ENCODE data around the gene ARHGAP6.

Gene ARHGAP6

GRCh38 chrX:11187001-11187400, 478.7 kb downstream of the ARHGAP6 start:
- no peak for DNase-seq (ENCODE audit: low spot score)
- Mint-ChIP-seq H3K27ac (no peak overlapping the region), H3K4me3 (no peak overlapping the region), H3K9me3 (no peaks in the 10 kb centered on the region), H3K36me3 (ENCODE audit: low read depth) (no peaks in the 10 kb centered on the region), H3K4me1 (ENCODE audit: low read depth) (no peaks in the 10 kb centered on the region), H3K27me3 (ENCODE audit: low read depth) (no peaks in the 10 kb centered on the region)

- H3K4me1 Mint-ChIP-seq (ENCODE audit: low read depth) = no peaks in the 10 kb centered on the region
- no peaks in the 10 kb centered on the region for H3K9me3 Mint-ChIP-seq
- no peak for DNase-seq (ENCODE audit: low spot score)
- H3K27me3 Mint-ChIP-seq (ENCODE audit: low read depth) = no peaks in the 10 kb centered on the region
- no peak overlapping the region for H3K4me3 Mint-ChIP-seq
- H3K36me3 Mint-ChIP-seq (ENCODE audit: low read depth) = no peaks in the 10 kb centered on the region
- no peak overlapping the region for H3K27ac Mint-ChIP-seq
Measured at GRCh38 chrX:11185861-11186260, 479.9 kb downstream of the ARHGAP6 start.

DNA sequence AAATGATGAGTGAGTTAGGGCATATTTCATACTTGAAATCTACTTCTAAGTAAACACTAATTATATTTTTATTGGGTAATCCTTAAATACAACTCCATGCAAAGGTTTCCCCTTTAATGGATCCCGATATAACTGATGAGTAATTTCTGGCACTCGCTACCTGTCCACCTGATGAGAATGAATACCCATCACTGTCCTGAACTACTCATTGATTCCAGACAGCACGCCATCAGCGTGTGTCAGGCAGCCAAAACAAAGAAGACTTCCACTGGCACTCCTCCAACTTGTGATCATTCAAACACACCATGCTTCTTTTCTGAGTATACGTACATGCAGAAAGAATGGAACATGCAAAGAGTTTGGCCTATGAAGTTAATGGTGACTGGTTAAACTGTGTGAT, 485.1 kb downstream of the ARHGAP6 start:
- Mint-ChIP-seq H3K4me3 (no peak overlapping the region), H3K36me3 (ENCODE audit: low read depth) (no peaks in the 10 kb centered on the region), H3K27me3 (ENCODE audit: low read depth) (no peaks in the 10 kb centered on the region), H3K4me1 (ENCODE audit: low read depth) (no peaks in the 10 kb centered on the region), H3K27ac (no peak overlapping the region), H3K9me3 (no peaks in the 10 kb centered on the region)
- DNase-seq (ENCODE audit: low spot score) = no peak

DNA sequence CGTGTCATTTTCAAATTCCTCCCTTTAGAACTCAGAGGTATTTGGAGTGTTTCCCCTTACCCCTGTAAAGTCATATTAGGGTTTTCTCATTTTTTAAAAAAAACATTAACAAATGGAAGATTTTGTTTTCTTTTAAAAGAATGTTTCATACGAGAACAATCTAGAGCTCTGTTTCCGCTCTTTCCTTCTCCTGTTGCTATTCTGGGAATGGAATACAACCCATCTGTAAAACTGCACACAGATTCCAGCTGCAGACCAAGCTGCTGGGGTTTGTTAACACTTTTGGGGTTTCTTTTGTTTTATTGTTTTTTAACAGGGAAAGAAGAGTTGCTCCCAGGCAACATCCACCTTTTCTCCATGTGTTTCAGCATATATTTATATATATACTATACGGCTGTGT, 493.3 kb downstream of the ARHGAP6 start:
- H3K27me3 Mint-ChIP-seq (ENCODE audit: low read depth) = no peaks in the 10 kb centered on the region
- H3K36me3 Mint-ChIP-seq (ENCODE audit: low read depth) = no peaks in the 10 kb centered on the region
- DNase-seq (ENCODE audit: low spot score) = no peak
- no peak overlapping the region for H3K27ac Mint-ChIP-seq
- no peaks in the 10 kb centered on the region for H3K9me3 Mint-ChIP-seq
- no peak overlapping the region for H3K4me3 Mint-ChIP-seq
- no peaks in the 10 kb centered on the region for H3K4me1 Mint-ChIP-seq (ENCODE audit: low read depth)

DNA sequence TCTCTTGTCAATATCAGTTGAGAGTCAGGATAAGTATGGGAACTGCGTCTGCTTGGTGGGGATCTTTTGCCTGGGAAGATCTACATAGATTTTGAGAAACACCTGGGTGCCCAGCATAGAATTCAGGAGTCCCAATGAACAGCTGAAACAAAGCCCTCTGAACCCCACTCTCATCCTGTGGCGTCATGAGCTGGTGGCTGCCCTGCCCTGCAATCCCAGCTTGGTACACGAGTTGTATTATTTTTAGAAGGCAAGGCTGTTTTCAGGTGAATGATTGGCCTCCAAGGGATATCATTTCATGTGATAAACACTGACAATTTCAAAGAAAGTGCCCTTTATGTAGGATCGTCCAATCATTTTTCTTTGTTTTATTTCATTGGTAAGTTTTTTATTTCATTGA, 493.8 kb downstream of the ARHGAP6 start:
- Mint-ChIP-seq H3K9me3 (no peaks in the 10 kb centered on the region), H3K4me1 (ENCODE audit: low read depth) (no peaks in the 10 kb centered on the region), H3K36me3 (ENCODE audit: low read depth) (no peaks in the 10 kb centered on the region)

DNA sequence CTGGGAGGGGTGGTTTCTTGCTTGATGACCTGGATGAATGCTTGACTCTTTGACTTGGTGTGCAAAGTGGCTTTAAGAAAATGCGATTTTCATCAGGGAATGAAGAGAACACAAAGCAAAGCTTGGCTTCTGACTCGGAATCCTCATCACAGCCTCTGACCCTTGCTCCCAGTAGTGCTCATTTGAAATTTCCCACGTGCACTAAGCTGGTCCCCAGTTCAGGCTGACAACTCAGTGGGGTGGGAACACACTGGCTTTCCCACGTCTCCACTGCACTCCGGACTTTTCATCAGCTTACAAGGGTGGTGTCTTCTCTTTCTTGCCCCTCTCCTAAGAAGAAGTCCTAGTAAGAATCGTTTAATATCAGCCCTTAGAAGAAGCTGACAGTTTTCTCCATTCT, 501.3 kb downstream of the ARHGAP6 start:
- no peaks in the 10 kb centered on the region for H3K27me3 Mint-ChIP-seq (ENCODE audit: low read depth)
- H3K4me1 Mint-ChIP-seq (ENCODE audit: low read depth) = no peaks in the 10 kb centered on the region
- DNase-seq (ENCODE audit: low spot score) = no peak
- H3K27ac Mint-ChIP-seq = no peak overlapping the region
- H3K36me3 Mint-ChIP-seq (ENCODE audit: low read depth) = no peaks in the 10 kb centered on the region
- no peak overlapping the region for H3K4me3 Mint-ChIP-seq
- H3K9me3 Mint-ChIP-seq = no peaks in the 10 kb centered on the region

More for the DNA sequence above, 493.8 kb downstream of the ARHGAP6 start:
- DNase-seq (ENCODE audit: low spot score) = no peak
- H3K27me3 Mint-ChIP-seq (ENCODE audit: low read depth) = no peaks in the 10 kb centered on the region
- no peak overlapping the region for H3K27ac Mint-ChIP-seq
- H3K4me3 Mint-ChIP-seq = no peak overlapping the region

- H3K9me3 Mint-ChIP-seq = no peaks in the 10 kb centered on the region
- no peaks in the 10 kb centered on the region for H3K36me3 Mint-ChIP-seq (ENCODE audit: low read depth)
- no peak overlapping the region for H3K27ac Mint-ChIP-seq
- no peaks in the 10 kb centered on the region for H3K4me1 Mint-ChIP-seq (ENCODE audit: low read depth)
- no peak overlapping the region for H3K4me3 Mint-ChIP-seq
- no peaks in the 10 kb centered on the region for H3K27me3 Mint-ChIP-seq (ENCODE audit: low read depth)
- no peak for DNase-seq (ENCODE audit: low spot score)
Measured at GRCh38 chrX:11159149-11159548, 506.6 kb downstream of the ARHGAP6 start.

- no peaks in the 10 kb centered on the region for H3K4me1 Mint-ChIP-seq (ENCODE audit: low read depth)
- H3K27me3 Mint-ChIP-seq (ENCODE audit: low read depth) = no peaks in the 10 kb centered on the region
- no peak for DNase-seq (ENCODE audit: low spot score)
- no peak overlapping the region for H3K27ac Mint-ChIP-seq
- no peak overlapping the region for H3K4me3 Mint-ChIP-seq
- no peaks in the 10 kb centered on the region for H3K36me3 Mint-ChIP-seq (ENCODE audit: low read depth)
- no peaks in the 10 kb centered on the region for H3K9me3 Mint-ChIP-seq
Measured at GRCh38 chrX:11151799-11152559, 513.7 kb downstream of the ARHGAP6 start.

DNA sequence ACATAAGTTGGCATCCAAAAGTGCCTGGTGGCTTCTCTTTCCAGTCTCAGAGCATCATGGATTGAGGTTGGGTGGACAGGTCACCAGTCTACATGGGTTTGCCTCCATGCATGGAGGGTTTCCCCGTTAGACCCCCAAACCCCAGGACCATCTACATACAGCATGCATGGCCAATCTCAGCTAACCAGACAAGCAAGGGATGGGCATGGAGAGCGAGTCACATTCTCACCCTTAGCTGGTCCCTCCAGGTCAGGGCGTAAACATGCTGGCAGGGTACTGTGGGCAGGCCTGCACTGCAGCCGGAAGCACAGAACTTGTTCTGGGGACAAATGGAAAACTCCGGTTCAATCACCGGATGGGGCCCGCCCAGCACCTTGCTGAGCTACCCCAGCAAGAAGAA, 517.3 kb downstream of the ARHGAP6 start:
- H3K4me1 Mint-ChIP-seq (ENCODE audit: low read depth) = peaks cover 3% of the 10 kb centered on the region
- no peaks in the 10 kb centered on the region for H3K36me3 Mint-ChIP-seq (ENCODE audit: low read depth)
- H3K27ac Mint-ChIP-seq = no peak overlapping the region
- DNase-seq (ENCODE audit: low spot score) = no peak
- H3K4me3 Mint-ChIP-seq = no peak overlapping the region
- peaks cover 2% of the 10 kb centered on the region for H3K27me3 Mint-ChIP-seq (ENCODE audit: low read depth)
- H3K9me3 Mint-ChIP-seq = no peaks in the 10 kb centered on the region

- Mint-ChIP-seq H3K27me3 (ENCODE audit: low read depth) (peaks cover 2% of the 10 kb centered on the region), H3K4me3 (no peak overlapping the region), H3K9me3 (no peaks in the 10 kb centered on the region), H3K36me3 (ENCODE audit: low read depth) (no peaks in the 10 kb centered on the region), H3K27ac (no peak overlapping the region), H3K4me1 (ENCODE audit: low read depth) (peaks cover 3% of the 10 kb centered on the region)
- no peak for DNase-seq (ENCODE audit: low spot score)
Measured at GRCh38 chrX:11146411-11146810, 519.3 kb downstream of the ARHGAP6 start.

GRCh38 chrX:11143931-11144678, 521.6 kb downstream of the ARHGAP6 start:
- H3K27ac Mint-ChIP-seq = no peak overlapping the region
- peak; percentile 41 for DNase-seq (ENCODE audit: low spot score)
- peaks cover 4% of the 10 kb centered on the region for H3K27me3 Mint-ChIP-seq (ENCODE audit: low read depth)
- H3K9me3 Mint-ChIP-seq = no peaks in the 10 kb centered on the region
- no peaks in the 10 kb centered on the region for H3K36me3 Mint-ChIP-seq (ENCODE audit: low read depth)
- peak overlapping the region; percentile 43 for H3K4me3 Mint-ChIP-seq
- H3K4me1 Mint-ChIP-seq (ENCODE audit: low read depth) = peaks cover 3% of the 10 kb centered on the region

DNA sequence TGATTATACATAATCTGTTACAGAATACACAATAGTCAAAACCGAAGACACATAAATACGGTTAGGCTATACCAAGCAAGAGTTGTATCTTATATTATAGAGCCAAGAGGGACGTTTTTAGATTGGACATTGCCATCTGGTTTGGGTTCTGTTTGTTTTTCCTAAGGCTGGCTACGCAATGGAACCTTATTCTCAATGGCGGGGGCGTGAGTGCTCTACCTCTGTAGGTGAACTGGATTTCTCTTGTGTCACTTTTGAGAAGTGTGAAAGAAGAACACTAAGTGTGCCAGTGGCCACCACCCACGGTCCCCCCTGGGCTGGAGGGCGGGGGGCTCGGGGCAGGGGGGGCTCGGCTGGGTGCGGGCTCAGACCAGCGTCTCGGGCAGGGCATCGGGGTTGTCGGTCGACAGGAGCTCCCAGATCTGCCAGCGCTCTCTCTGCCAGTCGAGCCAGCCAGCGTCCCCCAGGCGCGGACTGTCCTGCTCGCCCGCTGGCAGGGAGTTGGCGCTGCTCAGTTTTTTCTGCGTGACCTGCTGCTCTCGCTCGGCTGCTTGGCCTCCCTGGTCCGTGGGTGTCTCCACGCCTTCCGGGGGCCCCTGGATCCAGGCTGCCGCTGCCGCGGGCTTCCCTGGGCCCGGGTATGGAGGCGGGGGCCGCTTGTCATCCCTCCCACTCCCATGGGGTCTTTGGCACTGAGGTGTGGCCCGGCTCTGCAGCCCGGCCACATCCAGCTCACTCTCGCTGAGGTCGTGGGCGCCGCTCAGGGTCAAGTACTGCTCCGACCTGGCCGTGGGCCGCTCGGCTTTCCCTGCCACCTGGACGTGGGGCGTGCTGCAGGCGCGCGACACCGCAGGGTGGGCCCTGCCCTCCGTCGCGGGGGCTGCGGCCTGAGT, 527.0 kb downstream of the ARHGAP6 start:
- no peak for DNase-seq (ENCODE audit: low spot score)
- no peaks in the 10 kb centered on the region for H3K4me1 Mint-ChIP-seq (ENCODE audit: low read depth)
- H3K9me3 Mint-ChIP-seq = no peaks in the 10 kb centered on the region
- no peak overlapping the region for H3K27ac Mint-ChIP-seq
- no peaks in the 10 kb centered on the region for H3K36me3 Mint-ChIP-seq (ENCODE audit: low read depth)
- H3K27me3 Mint-ChIP-seq (ENCODE audit: low read depth) = peaks cover 5% of the 10 kb centered on the region
- no peak overlapping the region for H3K4me3 Mint-ChIP-seq

GRCh38 chrX:11137543-11138139, 528.1 kb downstream of the ARHGAP6 start:
- no peak for DNase-seq (ENCODE audit: low spot score)
- Mint-ChIP-seq H3K4me3 (no peak overlapping the region), H3K4me1 (ENCODE audit: low read depth) (no peaks in the 10 kb centered on the region), H3K9me3 (no peaks in the 10 kb centered on the region), H3K36me3 (ENCODE audit: low read depth) (no peaks in the 10 kb centered on the region), H3K27me3 (ENCODE audit: low read depth) (peaks cover 5% of the 10 kb centered on the region), H3K27ac (no peak overlapping the region)

All from T-helper 2 cell treated with Interferon-gamma antibody and Interleukin-4, amounts not matched to agents 5 μg/mL and 100 μg/mL, for 36 hours (primary cell).